HG02642 (cell line): ENCODE measurements around the gene MIEF1.

Experiments
- ATAC-seq: cut with Tn5 transposase; IDR thresholded peaks from one replicate; pipeline ENCODE4 v1.9.1; 2021; ENCODE audit warnings: mild to moderate bottlenecking; ENCODE audit not compliant: unreplicated experiment, poor library complexity

The MIEF1 gene

GRCh38 chr22:39527481-39527961 is 25.4 kb downstream of the MIEF1 start:
- no peak for ATAC-seq

DNA sequence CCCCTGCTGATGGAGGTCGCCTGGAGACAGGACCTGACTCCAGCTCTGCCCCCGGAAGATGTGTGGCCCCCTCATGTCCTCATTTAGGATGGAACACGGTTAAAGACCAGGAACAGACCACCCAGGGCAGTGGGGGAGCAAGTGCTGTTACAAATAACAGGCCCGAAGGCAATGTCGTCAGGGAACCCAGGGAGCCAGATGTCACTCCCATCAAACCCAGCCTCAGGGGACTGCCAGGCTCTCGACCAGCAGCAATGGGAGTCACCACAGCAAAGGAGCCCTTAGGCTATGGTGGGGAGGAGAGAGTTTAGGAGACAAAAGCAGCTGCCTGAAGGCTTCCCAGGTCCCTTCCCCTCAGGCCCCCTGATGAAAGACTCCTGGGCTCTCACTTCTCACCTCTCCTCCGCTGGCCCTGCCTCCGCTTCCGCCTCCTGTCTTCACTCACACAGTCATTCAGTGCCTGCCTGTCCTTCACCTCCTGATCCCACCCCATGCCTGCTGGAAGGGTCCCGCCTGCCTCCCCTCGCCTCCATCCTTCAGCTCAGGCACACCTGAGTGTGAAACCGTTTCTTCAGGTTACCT is 26.1 kb downstream of the MIEF1 start:
- no peak for ATAC-seq

GRCh38 chr22:39528681-39529486 is 26.8 kb downstream of the MIEF1 start:
- peak; percentile 31 for ATAC-seq

DNA sequence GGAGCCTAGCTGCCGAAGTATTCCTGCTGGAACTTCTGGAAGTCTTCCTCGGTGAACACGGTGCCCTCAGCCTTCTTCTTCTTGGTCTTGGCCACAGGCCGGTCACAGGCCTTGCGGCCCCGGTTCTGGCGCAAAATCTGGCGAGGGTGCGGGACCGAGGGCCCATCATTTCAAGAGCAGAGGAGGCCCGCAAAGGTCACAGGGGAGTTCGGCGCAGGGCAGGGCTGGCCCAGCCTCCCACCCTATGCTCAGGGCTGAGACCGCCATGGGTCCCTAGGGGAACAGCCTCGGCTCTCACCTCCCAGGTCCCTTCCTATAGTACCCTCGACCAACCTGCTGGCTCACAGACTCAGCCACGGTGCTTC is 27.4 kb downstream of the MIEF1 start:
- no peak for ATAC-seq

DNA sequence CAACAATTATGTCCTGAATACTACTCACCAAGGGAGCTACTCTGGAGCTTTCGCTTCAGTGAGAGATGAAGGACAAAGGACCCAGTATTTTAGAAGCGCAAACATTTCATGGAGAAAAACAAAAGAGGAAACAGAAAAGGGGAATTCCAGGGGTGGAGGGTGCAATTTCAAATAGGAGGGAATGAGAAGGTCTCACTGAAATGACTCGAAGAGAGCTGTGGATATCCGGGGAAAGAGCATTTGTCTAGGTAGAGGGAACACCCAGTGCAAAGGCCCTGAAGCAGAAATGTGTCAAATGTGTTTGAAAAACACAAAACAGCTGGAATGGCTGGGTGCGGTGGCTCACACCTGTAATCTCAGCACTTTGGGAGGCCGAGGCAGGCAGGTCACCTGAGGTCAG is 28.0 kb downstream of the MIEF1 start:
- ATAC-seq = no peak

DNA sequence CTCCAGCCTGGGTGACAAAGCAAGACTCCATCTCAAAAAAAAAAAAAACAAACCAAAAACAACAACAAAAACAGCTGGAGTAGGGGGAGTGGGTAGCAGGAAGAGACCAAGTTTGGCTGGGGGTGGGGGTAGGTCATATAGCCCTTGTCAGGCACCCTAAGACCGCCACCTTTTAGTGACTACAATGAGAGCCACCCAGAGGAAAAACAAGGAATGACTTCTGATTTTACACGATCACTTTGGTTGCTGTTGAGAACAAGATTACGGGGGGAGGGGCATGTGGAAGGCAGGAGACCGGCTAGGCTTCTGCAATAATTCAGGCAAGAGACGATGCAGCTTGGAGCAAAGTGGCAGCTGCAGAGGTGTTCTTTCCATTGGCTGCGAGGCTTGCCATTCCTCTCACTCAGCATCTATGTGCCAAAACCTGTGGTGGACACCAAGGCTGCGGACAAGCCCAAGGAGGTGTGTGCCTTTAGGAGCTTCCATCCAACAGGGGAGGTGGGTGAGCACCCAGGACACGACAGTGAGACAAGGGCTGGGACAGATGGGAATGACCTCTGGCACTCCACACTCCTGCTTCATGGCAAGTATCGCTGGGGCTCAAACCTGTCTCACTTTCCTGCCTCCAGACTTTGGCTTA is 28.7 kb downstream of the MIEF1 start:
- no peak for ATAC-seq

- peak; percentile 77 for ATAC-seq
Observed at GRCh38 chr22:39532215-39533073, 30.4 kb downstream of the MIEF1 start, which contains the start of gene RPS19BP1. TSS of gene RPS19BP1 (minus strand) at chr22:39532748. CDS start at chr22:39532738, 10 bp downstream.

GRCh38 chr22:39534092-39534506 is 32.0 kb downstream of the MIEF1 start:
- ATAC-seq = no peak

- ATAC-seq = no peak
Observed at GRCh38 chr22:39534591-39535356, 32.7 kb downstream of the MIEF1 start.

DNA sequence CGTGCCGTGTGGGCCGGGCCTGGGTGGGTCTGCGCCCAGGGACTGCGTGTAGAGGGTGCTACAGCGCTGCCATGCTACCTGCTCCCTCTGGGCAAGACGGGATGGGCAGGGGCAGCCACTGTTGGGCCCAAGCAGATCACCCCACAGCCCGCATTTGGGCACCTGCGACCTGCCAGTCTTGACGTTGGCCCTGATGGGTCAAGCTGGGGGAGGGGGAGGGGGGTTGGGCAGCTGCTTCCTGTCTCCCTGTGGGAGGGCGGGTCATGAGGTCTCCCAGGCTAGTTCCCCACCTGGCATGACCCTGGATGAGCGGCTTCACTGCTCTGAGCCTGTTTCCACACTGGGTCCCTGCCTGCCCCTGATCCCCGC is 33.3 kb downstream of the MIEF1 start:
- ATAC-seq = no peak

DNA sequence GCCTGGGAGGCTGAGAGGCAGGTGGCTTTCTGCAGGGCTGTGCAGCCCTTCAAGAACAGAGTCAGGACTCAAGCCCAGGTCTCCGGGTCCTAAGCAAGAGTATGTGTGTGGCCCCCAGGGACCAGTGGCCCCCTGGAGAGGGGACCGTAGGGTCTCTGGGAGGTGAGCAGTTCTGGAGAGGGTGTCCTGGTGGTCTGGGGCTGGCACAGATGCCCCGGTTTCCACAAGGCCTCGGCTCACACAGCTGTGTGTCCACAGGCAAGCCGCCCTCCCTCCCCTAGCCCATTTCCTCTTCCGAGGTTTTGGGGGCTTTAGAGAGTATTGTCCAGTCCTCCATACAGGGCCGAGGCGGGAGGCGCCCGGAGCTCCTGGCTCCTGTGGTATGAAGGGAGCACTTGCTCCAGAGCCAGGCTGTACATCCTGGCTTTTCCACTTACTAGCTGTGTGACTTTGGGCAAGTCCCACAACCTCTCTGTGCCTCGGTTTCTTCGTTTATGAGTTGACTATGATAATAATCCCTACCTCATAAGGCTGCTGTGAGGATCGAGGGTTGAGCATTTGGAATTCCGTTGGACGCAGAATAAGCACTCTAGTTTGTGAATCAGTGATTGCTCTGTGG is 33.9 kb downstream of the MIEF1 start:
- ATAC-seq = no peak

DNA sequence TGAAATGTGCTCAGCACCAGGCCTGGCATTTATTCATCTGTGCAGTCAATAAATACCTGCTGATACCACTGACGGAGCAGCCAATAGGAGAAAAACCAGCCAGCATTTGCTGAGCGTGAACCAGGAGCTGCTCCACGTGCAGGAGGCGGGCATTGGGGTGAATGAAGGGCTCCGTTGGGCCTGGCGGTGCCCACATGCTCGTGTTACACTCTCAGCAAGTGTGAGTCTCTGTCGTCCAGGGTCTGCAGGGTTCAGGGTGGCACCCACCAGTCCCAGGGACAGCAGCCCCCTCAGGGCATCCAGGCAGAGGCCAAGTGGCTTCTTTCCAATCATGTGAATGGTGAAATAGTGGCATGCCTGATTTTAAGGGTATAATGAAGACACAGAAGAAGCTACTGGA is 34.6 kb downstream of the MIEF1 start:
- ATAC-seq = no peak

DNA sequence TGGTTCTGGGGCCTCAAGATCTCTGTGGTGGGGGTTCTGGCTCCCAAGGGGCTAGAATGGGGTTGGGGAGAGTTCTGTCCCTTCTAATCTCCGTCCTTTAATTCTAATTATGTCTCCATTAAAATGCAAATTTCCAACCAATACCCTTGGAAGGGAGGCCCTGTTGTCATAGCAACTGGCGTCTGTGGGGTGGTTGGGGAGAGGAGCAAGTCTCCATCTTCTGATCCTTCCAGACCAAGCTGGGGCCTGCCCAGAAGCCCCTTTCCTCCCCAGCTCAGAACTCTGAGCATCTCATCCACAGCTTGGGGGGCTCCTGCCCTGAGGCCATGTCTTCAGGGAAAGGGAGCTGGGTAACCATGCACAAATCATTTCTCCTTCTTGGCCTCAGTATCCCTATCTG is 35.9 kb downstream of the MIEF1 start:
- no peak for ATAC-seq

GRCh38 chr22:39543095-39543494 is 41.0 kb downstream of the MIEF1 start:
- ATAC-seq = no peak

DNA sequence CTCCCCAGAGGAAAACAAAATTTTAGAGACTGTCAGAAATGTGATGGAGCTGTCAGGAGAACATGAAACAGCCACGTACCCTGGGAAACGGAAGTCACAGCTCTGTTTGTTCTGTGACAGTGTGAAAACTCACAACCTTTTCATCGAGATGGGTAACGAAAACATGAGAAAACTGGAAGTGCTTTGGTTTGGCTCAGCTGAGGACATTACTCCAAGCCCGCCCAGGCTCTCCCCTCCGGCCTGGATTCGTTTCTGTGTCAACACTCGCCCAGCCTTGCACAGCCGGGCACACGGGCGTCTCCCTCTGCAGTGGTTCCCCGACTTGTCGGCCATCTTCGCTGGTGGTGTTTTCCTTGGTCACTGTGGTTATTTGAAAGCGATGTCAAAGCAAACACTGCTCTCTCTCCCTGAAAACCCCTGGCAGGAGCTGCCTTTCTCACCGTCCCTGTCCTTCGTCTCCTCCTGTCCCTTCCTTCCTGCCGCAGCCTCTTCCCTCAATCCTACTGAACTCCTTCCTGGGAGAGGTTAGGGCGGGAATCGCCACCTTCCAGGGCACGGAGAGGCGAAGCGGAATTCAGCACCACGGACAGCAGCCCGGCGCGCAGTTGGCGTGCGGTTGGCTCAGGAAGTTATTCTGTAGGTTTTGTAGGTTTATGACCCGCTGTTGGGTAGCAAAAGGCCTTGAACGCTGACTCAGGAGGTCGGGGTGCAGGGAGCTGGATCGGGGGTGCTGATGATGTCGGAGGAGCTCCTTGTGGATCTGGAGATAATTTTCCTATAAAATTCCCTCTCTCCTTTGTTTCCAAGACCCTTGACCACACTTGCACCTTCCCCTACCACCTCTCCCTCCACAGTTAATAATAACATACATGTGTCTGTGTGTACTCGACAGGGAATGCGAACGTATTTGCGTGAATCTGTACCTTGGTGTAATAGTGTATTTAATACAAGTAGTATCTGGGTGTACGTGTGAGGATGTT is 43.6 kb downstream of the MIEF1 start:
- no peak for ATAC-seq

GRCh38 chr22:39546889-39547586 is 44.9 kb downstream of the MIEF1 start:
- ATAC-seq = no peak

GRCh38 chr22:39547587-39547947 is 45.5 kb downstream of the MIEF1 start:
- no peak for ATAC-seq

DNA sequence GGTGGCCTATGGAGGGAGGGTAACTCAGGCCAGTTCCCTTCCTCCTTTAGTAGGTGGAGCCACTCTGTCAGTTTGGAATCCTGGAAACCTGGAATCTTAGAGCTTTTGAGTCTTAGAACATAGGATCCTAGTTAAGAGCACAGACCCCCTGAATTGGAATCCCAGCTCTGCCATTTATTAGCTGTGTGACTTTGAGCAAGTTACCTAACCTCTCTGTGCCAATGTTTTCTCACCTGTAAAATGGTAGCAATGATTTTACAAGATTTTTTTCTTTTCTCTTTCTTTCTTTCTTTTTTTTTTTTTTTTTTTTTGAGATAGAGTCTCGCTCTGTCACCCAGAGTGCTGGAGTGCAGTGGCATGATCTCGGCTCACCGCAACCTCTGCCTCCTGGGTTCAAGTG is 51.3 kb downstream of the MIEF1 start:
- ATAC-seq = no peak
